BLaER1 treated with 17β-estradiol and CSF1 and Interleukin-3, amounts not matched to agents 10 nM and 100 nM (cell line): ENCODE results near the gene DEFB132.
A peak's percentile ranks its signal among the peaks of the same experiment; 100 is the strongest.
"Not testable (repeated sequence)": the region's sequence is repeated elsewhere in the genome, so short reads cannot be mapped to it uniquely, and the experiment has no call there.

ENCODE experiments used
- H3K27ac ChIP-seq, 11 experiments: shearing (Covaris generic); formaldehyde crosslinking; 2 replicates each; pipeline ENCODE4 v1.8.1; 2022
- H3K27me3 ChIP-seq, 11 experiments: shearing (Covaris generic); formaldehyde crosslinking; 2 replicates each; pipeline ENCODE4 v1.8.1; 2022
- H3K36me3 ChIP-seq, 11 experiments: shearing (Covaris generic); formaldehyde crosslinking; 2 replicates each; pipeline ENCODE4 v1.8.1; 2022
- H3K4me1 ChIP-seq, 10 experiments: shearing (Covaris generic); formaldehyde crosslinking; 2 replicates each; pipeline ENCODE4 v1.8.1; 2022
- H3K4me2 ChIP-seq, 11 experiments: shearing (Covaris generic); formaldehyde crosslinking; 2 replicates each; pipeline ENCODE4 v1.8.1; 2022
- H3K4me3 ChIP-seq, 10 experiments: shearing (Covaris generic); formaldehyde crosslinking; 2 replicates each; pipeline ENCODE4 v1.8.1; 2022
- H3K9ac ChIP-seq, 11 experiments: shearing (Covaris generic); formaldehyde crosslinking; 2 replicates each; pipeline ENCODE4 v1.8.1; 2022
- H3K9me3 ChIP-seq, 11 experiments: shearing (Covaris generic); formaldehyde crosslinking; replicated peaks in 1 of 11; 2 replicates each; pipeline ENCODE4 v1.8.1; 2022
- H4K20me1 ChIP-seq, 11 experiments: shearing (Covaris generic); formaldehyde crosslinking; 2 replicates each; pipeline ENCODE4 v1.8.1; 2022
- Cebpa-rat ChIP-seq, 11 experiments: shearing (Covaris generic); IDR thresholded peaks; 2 replicates each; pipeline ENCODE4 v1.8.1; 2022

DEFB132 gene

DNA sequence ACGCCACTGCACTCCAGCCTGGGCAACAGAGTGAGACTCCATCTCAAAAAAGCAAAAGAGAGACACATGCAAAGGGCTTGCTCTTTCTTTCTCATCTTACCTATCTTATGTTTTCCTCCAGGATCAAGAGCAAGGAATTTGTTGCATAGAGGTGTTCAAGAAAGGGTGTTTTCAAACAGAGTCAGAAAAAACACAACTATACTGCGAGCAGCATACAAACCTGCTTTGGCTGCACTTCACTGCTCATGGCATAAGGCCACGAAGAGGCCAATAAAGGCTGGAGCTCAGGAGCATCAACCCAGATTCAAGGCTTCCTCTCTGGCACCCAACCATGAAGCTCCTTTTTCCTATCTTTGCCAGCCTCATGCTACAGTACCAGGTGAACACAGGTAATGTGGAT is 30.6 kb upstream of the DEFB132 start, which contains the start of gene DEFB129:
Gene DEFB129, plus strand, starts transcription at position 301 of the 400 bp plus-strand sequence. Its CDS starts 31 bp downstream, at position 332.
- no peak for TF ChIP-seq Cebpa-rat (IDR thresholded peaks at IDR 0.05)
- Histone ChIP-seq H3K4me2 (peak within 1 kb of the TSS in 8 of 11 experiments; percentile 1 to 58 (median 22); a peak in 9 of 22 replicates), H3K27ac (peak within 1 kb of the TSS in 7 of 11 experiments; percentile 42 to 77 (median 60); a peak in 14 of 22 replicates)

DNA sequence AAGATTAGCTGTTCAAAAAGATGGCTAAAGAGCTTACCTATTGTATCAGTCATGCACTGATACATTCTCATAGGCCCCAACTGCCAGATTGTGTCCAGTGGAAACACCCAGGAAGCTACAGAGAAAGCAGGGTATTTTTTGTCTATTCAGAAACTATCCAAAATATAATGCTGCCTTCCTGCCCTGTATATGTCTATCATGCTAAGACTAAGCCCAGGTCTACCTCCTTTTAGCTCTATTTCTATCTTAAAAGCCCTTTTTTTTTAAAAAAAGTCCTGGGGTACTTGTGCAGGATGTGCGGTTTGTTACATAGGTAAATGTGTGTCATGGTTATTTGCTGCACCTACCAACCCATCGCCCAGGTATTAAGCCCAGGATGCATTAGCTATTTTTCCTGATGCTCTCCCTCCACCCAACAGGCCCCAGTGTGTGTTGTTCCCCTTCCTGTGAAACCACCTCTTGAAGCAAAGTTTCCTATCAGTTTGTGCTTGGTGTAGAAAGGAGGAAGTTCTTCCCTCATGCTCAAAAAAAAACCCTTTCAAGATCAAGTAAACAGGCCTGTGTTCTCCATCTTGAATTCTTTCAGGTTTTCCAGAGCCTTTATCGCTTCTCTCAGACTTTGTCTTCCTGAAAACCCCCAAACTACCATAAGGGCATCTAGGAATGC is 30.0 kb upstream of the DEFB132 start:
- Histone ChIP-seq H3K27ac (peak overlapping the region in 7 of 11 experiments; percentile 42 to 77 (median 60); a peak in 14 of 22 replicates), H3K27me3 (no peaks in the 10 kb centered on the region), H3K4me2 (peak overlapping the region in 8 of 11 experiments; percentile 1 to 58 (median 22); a peak in 9 of 22 replicates), H3K4me1 (peaks cover 6 to 16% (median 12%) of the 10 kb centered on the region in 10 experiments; a peak in 13 of 20 replicates), H4K20me1 (no peaks in the 10 kb centered on the region), H3K4me3 (no peak overlapping the region), H3K9ac (peak overlapping the region in 1 of 11 experiments; percentile 36; a peak in 1 of 22 replicates), H3K36me3 (no peaks in the 10 kb centered on the region), H3K9me3 (peaks cover 0 to 7% (median 0%) of the 10 kb centered on the region in 11 experiments; a peak in 6 of 22 replicates)
- no peak for TF ChIP-seq Cebpa-rat (IDR thresholded peaks at IDR 0.05)

More for the DNA sequence above, 30.6 kb upstream of the DEFB132 start, which contains the start of gene DEFB129:
- Histone ChIP-seq H3K36me3 (no peaks in the 10 kb centered on the region), H3K4me3 (no peak within 1 kb of the TSS), H3K4me1 (peaks cover 6 to 16% (median 12%) of the 10 kb centered on the region in 10 experiments; a peak in 13 of 20 replicates), H3K9ac (peak within 1 kb of the TSS in 1 of 11 experiments; percentile 36; a peak in 1 of 22 replicates), H4K20me1 (no peaks in the 10 kb centered on the region), H3K9me3 (peaks cover 0 to 7% (median 0%) of the 10 kb centered on the region in 11 experiments; a peak in 6 of 22 replicates), H3K27me3 (no peaks in the 10 kb centered on the region)

DNA sequence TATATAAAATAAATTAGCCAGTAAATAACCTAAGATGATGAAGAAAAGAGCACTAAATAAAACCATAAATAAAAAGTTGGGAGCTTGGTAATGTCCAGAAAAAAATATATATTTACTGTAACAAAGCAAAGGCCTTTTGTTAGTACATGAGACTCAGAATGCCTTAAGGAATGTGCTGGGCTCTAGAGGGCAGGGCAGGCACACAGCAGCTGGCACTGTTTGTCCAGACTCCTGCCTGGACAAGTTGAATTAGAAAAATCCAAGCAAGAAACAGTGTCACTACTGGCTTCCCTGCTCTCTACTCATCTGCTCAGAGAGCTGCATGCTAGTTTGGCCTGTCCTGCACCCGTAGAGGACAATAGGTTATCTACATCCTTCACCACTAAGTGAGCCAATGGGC is 21.6 kb upstream of the DEFB132 start:
- peak overlapping the region in 2 of 11 experiments; percentile 77 to 84; a peak in 4 of 22 replicates for H3K4me2 ChIP-seq
- no peak overlapping the region for H3K27ac ChIP-seq
- no peaks in the 10 kb centered on the region for H4K20me1 ChIP-seq
- no peaks in the 10 kb centered on the region for H3K36me3 ChIP-seq
- H3K4me1 ChIP-seq, result peaks cover 0 to 31% (median 16%) of the 10 kb centered on the region in 10 experiments; a peak in 18 of 20 replicates
- no peaks in the 10 kb centered on the region for H3K9me3 ChIP-seq
- no peak overlapping the region for H3K4me3 ChIP-seq
- H3K9ac ChIP-seq, result no peak overlapping the region
- no peaks in the 10 kb centered on the region for H3K27me3 ChIP-seq
- TF ChIP-seq Cebpa-rat (IDR thresholded peaks at IDR 0.05), result no peak

DNA sequence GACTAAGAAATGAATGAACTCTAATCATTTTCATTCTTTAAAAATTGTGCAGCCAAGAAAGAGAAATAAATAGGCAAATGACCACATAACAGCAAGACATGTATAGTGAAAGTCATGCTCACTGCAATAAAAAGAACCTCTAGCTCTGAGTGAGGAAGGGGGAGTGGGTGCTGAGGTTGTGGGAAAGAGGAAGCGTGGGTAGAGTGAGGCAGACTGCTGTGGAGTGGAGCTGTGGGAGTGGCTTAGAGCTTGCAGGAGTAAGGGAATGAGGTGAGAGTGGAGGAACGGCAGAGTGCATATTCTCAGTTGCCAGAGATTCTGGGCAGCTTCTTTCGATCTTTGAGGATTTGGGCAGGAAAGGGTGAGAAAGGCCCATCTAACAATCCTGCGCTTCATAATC is 20.0 kb upstream of the DEFB132 start:
- Histone ChIP-seq H3K27ac (peak overlapping the region in 5 of 11 experiments; percentile 43 to 73 (median 59); a peak in 11 of 22 replicates), H4K20me1 (no peaks in the 10 kb centered on the region), H3K4me3 (peak overlapping the region in 5 of 10 experiments; percentile 39 to 44 (median 39); a peak in 9 of 20 replicates), H3K36me3 (no peaks in the 10 kb centered on the region), H3K27me3 (no peaks in the 10 kb centered on the region), H3K4me1 (peaks cover 0 to 31% (median 16%) of the 10 kb centered on the region in 10 experiments; a peak in 18 of 20 replicates), H3K9ac (peak overlapping the region in 6 of 11 experiments; percentile 4 to 59 (median 28); a peak in 9 of 22 replicates), H3K9me3 (no peaks in the 10 kb centered on the region), H3K4me2 (peak overlapping the region; percentile 16 to 85 (median 60); a peak in 17 of 22 replicates)
- TF ChIP-seq Cebpa-rat (IDR thresholded peaks at IDR 0.05), result no peak

DNA sequence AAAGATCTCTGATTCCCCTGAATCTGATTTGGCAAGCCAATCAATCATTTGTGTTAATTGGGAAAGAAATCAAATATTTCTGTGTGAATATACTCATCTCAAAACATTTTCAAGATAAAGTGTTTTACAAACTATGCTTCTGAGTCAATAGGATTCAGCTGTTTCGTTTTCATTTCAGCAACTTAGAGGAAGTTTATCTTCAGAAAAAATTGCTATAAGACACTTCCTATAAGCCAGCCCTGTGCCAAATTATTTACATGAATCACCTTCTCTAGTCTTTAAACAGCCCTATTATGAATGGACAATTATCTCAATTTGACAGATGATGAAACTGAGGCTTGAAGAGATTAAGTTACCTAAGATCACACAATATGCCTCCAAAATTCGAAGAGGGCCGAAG is 19.6 kb upstream of the DEFB132 start:
- Histone ChIP-seq H3K4me2 (peak overlapping the region; percentile 16 to 85 (median 60); a peak in 17 of 22 replicates), H3K36me3 (no peaks in the 10 kb centered on the region), H3K4me3 (peak overlapping the region in 5 of 10 experiments; percentile 39 to 44 (median 39); a peak in 9 of 20 replicates), H3K9ac (peak overlapping the region in 5 of 11 experiments; percentile 4 to 59 (median 31); a peak in 7 of 22 replicates), H3K4me1 (peaks cover 0 to 31% (median 16%) of the 10 kb centered on the region in 10 experiments; a peak in 18 of 20 replicates), H4K20me1 (no peaks in the 10 kb centered on the region), H3K27me3 (no peaks in the 10 kb centered on the region), H3K27ac (peak overlapping the region in 5 of 11 experiments; percentile 43 to 73 (median 59); a peak in 11 of 22 replicates), H3K9me3 (no peaks in the 10 kb centered on the region)
- no peak for TF ChIP-seq Cebpa-rat (IDR thresholded peaks at IDR 0.05)

DNA sequence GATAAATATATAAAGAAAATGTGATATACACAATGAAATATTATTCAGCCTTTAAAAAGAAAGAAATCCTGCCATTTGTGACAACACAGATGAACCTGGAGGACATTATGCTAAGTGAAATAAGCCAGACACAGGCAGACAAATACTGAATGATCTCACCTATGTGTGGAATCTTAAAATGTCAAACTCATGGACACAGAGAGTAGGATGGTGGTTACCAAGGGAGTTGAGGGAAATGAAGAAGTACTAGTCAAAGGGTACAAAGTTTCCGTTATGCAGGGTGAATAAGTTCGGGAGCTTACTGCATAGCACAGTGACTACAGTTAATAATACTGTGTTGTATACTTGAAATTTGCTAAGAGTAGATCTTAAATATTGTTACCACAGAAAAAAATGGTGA is 14.6 kb upstream of the DEFB132 start:
- Histone ChIP-seq H3K27ac (no peak overlapping the region), H3K4me3 (no peak overlapping the region), H3K27me3 (no peaks in the 10 kb centered on the region)

DNA sequence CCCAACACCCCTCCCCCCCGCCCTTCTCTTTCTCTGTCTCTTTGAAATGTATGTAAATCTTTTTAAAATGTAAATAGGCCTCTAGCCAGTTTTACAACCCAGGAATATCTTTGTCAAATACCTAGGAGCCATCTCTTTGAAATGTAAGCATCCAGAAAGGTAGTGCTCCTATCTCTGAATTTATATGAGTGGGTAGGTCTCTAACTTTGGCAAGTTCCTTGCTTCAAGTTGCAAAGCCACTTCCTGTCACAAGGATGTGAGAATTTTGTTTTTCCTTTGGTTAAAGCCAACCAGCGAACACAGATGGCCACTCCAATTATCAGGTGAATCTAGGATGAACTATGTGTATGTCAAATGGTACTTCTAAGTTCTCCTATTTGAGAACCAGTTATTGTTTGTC is 6.2 kb upstream of the DEFB132 start:
- Histone ChIP-seq H3K27ac (no peak overlapping the region; a peak in 1 of 22 replicates), H3K4me3 (no peak overlapping the region), H3K9me3 (peaks cover 4 to 11% (median 9%) of the 10 kb centered on the region in 11 experiments; a peak in 18 of 22 replicates), H3K36me3 (no peaks in the 10 kb centered on the region), H3K4me1 (peaks cover 0 to 10% (median 1%) of the 10 kb centered on the region in 10 experiments; a peak in 5 of 20 replicates), H3K4me2 (peak overlapping the region in 2 of 11 experiments; percentile 42 to 52; a peak in 3 of 22 replicates), H4K20me1 (no peaks in the 10 kb centered on the region), H3K9ac (no peak overlapping the region), H3K27me3 (no peaks in the 10 kb centered on the region)
- TF ChIP-seq Cebpa-rat (IDR thresholded peaks at IDR 0.05), result no peak

More for the DNA sequence above, 14.6 kb upstream of the DEFB132 start:
- no peaks in the 10 kb centered on the region for H4K20me1 ChIP-seq
- TF ChIP-seq Cebpa-rat (IDR thresholded peaks at IDR 0.05), result no peak
- peaks cover 4 to 12% (median 9%) of the 10 kb centered on the region in 11 experiments; a peak in 18 of 22 replicates for H3K9me3 ChIP-seq
- no peak overlapping the region for H3K4me2 ChIP-seq
- no peaks in the 10 kb centered on the region for H3K36me3 ChIP-seq
- H3K9ac ChIP-seq, result no peak overlapping the region
- peaks cover 0 to 10% (median 4%) of the 10 kb centered on the region in 10 experiments; a peak in 13 of 20 replicates for H3K4me1 ChIP-seq

DNA sequence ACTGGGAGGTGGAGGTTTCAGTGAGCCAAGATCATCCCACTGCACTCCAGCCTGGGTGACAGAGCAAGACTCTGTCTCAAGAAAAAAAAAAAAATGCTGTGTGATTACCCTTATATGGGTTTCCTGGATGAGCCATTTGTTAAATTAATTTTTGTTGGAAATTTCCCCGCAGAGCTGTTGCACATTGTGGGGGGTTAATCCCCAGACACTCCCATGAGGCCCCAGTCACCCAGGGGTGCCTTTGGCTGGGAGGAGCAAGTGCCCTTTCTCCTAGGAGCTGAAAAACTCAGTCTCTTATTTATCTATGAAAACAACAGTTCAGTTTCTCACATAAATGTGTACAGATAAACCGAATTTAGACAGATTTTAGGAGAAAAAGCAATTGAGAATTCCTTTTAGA is 4.7 kb upstream of the DEFB132 start:
- no peaks in the 10 kb centered on the region for H3K9me3 ChIP-seq
- H3K36me3 ChIP-seq, result no peaks in the 10 kb centered on the region
- no peak overlapping the region for H3K4me3 ChIP-seq
- H3K27me3 ChIP-seq, result no peaks in the 10 kb centered on the region
- H3K27ac ChIP-seq, result no peak overlapping the region
- H3K9ac ChIP-seq, result no peak overlapping the region
- TF ChIP-seq Cebpa-rat (IDR thresholded peaks at IDR 0.05), result no peak
- H3K4me1 ChIP-seq, result peaks cover 0 to 10% (median 1%) of the 10 kb centered on the region in 10 experiments; a peak in 5 of 20 replicates
- H4K20me1 ChIP-seq, result no peaks in the 10 kb centered on the region
- H3K4me2 ChIP-seq, result no peak overlapping the region

DNA sequence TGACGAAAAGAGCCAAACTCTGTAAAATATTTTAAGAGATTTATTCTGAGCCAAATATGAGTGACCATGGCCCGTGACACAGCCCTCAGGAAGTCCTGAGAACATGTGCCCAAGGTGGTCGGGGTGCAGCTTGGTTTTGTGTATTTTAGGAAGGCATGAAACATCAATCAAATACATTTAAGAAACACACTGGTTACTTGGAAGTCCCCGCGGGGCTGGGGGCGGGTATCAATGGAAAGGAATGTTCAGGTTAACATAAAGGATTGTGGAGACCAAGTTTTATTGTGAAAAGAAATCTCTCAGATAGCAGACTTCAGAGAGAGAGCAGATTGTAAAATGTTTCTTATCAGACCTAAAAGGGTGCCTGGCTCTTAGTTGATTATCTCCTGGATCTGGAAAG is 4.1 kb upstream of the DEFB132 start:
- H3K36me3 ChIP-seq, H3K4me3 ChIP-seq, H3K4me1 ChIP-seq, H3K9me3 ChIP-seq, H3K4me2 ChIP-seq, H3K9ac ChIP-seq, H3K27me3 ChIP-seq, H4K20me1 ChIP-seq, H3K27ac ChIP-seq: not testable (repeated sequence)
